GM12875 (cell line): ENCODE results near the gene ARID1B.

Experiments
- H3K4me3 ChIP-seq: one replicate; pipeline ENCODE4 v1.5.1; 2011; ENCODE audit warnings: low read depth, low read length, control low read depth
- CTCF ChIP-seq: IDR thresholded peaks from 2 replicates; pipeline ENCODE4 v1.5.1; 2011; ENCODE audit warnings: low read depth, mild to moderate bottlenecking, control low read depth, inconsistent platforms, low read length, moderate library complexity, borderline replicate concordance; ENCODE audit not compliant: insufficient read depth

The ARID1B gene

GRCh38 chr6:157020398-157020797, 243.2 kb downstream of the ARID1B start:
- peak overlapping the region; percentile 65 for H3K4me3 ChIP-seq
- TF ChIP-seq CTCF: no peak

GRCh38 chr6:157020881-157021343, 243.7 kb downstream of the ARID1B start:
- no peak for TF ChIP-seq CTCF
- peak overlapping the region; percentile 65 for H3K4me3 ChIP-seq

- peak; percentile 15; the same call in 1 of the 2 replicates for TF ChIP-seq CTCF
- peak overlapping the region; percentile 65 for H3K4me3 ChIP-seq
Measured at GRCh38 chr6:157021344-157021992, 244.3 kb downstream of the ARID1B start.

GRCh38 chr6:157021993-157022740, 245.0 kb downstream of the ARID1B start:
- TF ChIP-seq CTCF: no peak
- H3K4me3 ChIP-seq: peak overlapping the region; percentile 65

- no peak overlapping the region for H3K4me3 ChIP-seq
- TF ChIP-seq CTCF: no peak
Measured at GRCh38 chr6:157023958-157024357, 246.8 kb downstream of the ARID1B start.

- no peak for TF ChIP-seq CTCF
- no peak overlapping the region for H3K4me3 ChIP-seq
Measured at GRCh38 chr6:157024745-157025144, 247.6 kb downstream of the ARID1B start.

- no peak for TF ChIP-seq CTCF
- no peak overlapping the region for H3K4me3 ChIP-seq
Measured at GRCh38 chr6:157025437-157025836, 248.3 kb downstream of the ARID1B start.
